ENCODE data around the gene SPINT2. TPM values are rescaled to one million over a fixed set of nuclear protein-coding genes. Genes with fewer than 3 reads are reported as not detected.

The SPINT2 gene
- total RNA-seq, 4 donors from 2014 or later = 396 to 1,376 (median 946) TPM

GRCh38 chr19:38233740-38234251 lies 30.6 kb upstream of the SPINT2 start:
- Histone ChIP-seq H3K27ac (no peak overlapping the region), H3K4me1 (peaks cover 6% of the 10 kb centered on the region in 4 donors), H3K4me3 (no peak overlapping the region), H3K9me3 (no peaks in the 10 kb centered on the region), H3K27me3 (peaks cover 48% of the 10 kb centered on the region), H3K36me3 (no peaks in the 10 kb centered on the region)
- intact Hi-C loops (cut with DNase I; ENCODE audit: low total_unique reads) = no loop called here
- WGBS, 2 donors (ENCODE audit: low coverage in 1 of 2) = 24% methylated on average over 7 of the region's 7 CpGs; no CpG with 5 or more reads in 1 of the 2 donors
- DNase-seq = peak; percentile 88
- in situ Hi-C loops (cut with MboI; ENCODE audit: low pct_ligation_motif_present in 1 of 4, low pct_unique_long_range_greater_than_20kb in 1 of 4, low sequenced_read_pairs in 3 of 4) = loop anchor here in 1 of 4 donors (25.0 kb wide), 1 partner anchor 346 kb away; no protein-coding TSS in a partner anchor
- TF ChIP-seq EP300 (IDR thresholded peaks at IDR 0.05; ENCODE audit: low read depth) (no peak), POLR2A (IDR thresholded peaks at IDR 0.05) (no peak), POLR2AphosphoS5 (IDR thresholded peaks at IDR 0.05) (no peak), CTCF (IDR thresholded peaks at IDR 0.05) (peak; percentile 77 to 88 (median 82))

GRCh38 chr19:38234615-38235014 lies 29.8 kb upstream of the SPINT2 start:
- in situ Hi-C loops (cut with MboI; ENCODE audit: low pct_ligation_motif_present in 1 of 4, low pct_unique_long_range_greater_than_20kb in 1 of 4, low sequenced_read_pairs in 3 of 4) = loop anchor here in 1 of 4 donors (25.0 kb wide), 1 partner anchor 347 kb away; no protein-coding TSS in a partner anchor
- Histone ChIP-seq H3K9me3 (no peaks in the 10 kb centered on the region), H3K36me3 (no peaks in the 10 kb centered on the region), H3K27me3 (peaks cover 40% of the 10 kb centered on the region), H3K4me3 (no peak overlapping the region), H3K27ac (no peak overlapping the region), H3K4me1 (no peaks in the 10 kb centered on the region)
- intact Hi-C loops (cut with DNase I; ENCODE audit: low total_unique reads) = no loop called here
- TF ChIP-seq POLR2A (IDR thresholded peaks at IDR 0.05) (no peak), CTCF (IDR thresholded peaks at IDR 0.05) (no peak), EP300 (IDR thresholded peaks at IDR 0.05; ENCODE audit: low read depth) (no peak), POLR2AphosphoS5 (IDR thresholded peaks at IDR 0.05) (no peak)
- no peak for DNase-seq
- 79 to 95% methylated on average over 2 to 4 of the region's 4 CpGs for WGBS, 2 donors (ENCODE audit: low coverage in 1 of 2)

GRCh38 chr19:38239816-38240215 lies 24.6 kb upstream of the SPINT2 start:
- no peak overlapping the region for H3K4me3 ChIP-seq
- DNase-seq = no peak
- peaks cover 4% of the 10 kb centered on the region for H3K27me3 ChIP-seq
- H3K36me3 ChIP-seq = no peaks in the 10 kb centered on the region
- H3K4me1 ChIP-seq = peaks cover under 1 to 15% (median 4%) of the 10 kb centered on the region in 4 donors
- 59 to 63% methylated on average over 7 to 8 of the region's 8 CpGs for WGBS, 2 donors (ENCODE audit: low coverage in 1 of 2)
- intact Hi-C loops (cut with DNase I; ENCODE audit: low total_unique reads) = no loop called here
- TF ChIP-seq CTCF (IDR thresholded peaks at IDR 0.05) (no peak), POLR2AphosphoS5 (IDR thresholded peaks at IDR 0.05) (no peak), EP300 (IDR thresholded peaks at IDR 0.05; ENCODE audit: low read depth) (no peak), POLR2A (IDR thresholded peaks at IDR 0.05) (no peak)
- H3K27ac ChIP-seq = no peak overlapping the region
- in situ Hi-C loops (cut with MboI; ENCODE audit: low pct_ligation_motif_present in 1 of 4, low pct_unique_long_range_greater_than_20kb in 1 of 4, low sequenced_read_pairs in 3 of 4) = loop anchor here (5.0 to 25.0 kb wide), 3 partner anchors 85 to 353 kb away; no protein-coding TSS in a partner anchor
- H3K9me3 ChIP-seq = no peaks in the 10 kb centered on the region

GRCh38 chr19:38243279-38243673 lies 21.1 kb upstream of the SPINT2 start:
- Histone ChIP-seq H3K4me3 (peak overlapping the region in 3 of 4 donors; percentile 10 to 45 (median 25)), H3K4me1 (peaks cover 7 to 43% (median 17%) of the 10 kb centered on the region in 4 donors), H3K27ac (peak overlapping the region in 1 of 4 donors; percentile 21), H3K36me3 (no peaks in the 10 kb centered on the region), H3K9me3 (no peaks in the 10 kb centered on the region), H3K27me3 (no peaks in the 10 kb centered on the region)
- DNase-seq = no peak
- no peak for TF ChIP-seq CTCF (IDR thresholded peaks at IDR 0.05)
- no peak for TF ChIP-seq POLR2AphosphoS5 (IDR thresholded peaks at IDR 0.05)
- TF ChIP-seq POLR2A (IDR thresholded peaks at IDR 0.05) = no peak
- no peak for TF ChIP-seq EP300 (IDR thresholded peaks at IDR 0.05; ENCODE audit: low read depth)
- intact Hi-C loops (cut with DNase I; ENCODE audit: low total_unique reads) (loop anchor here (2.0 kb wide), 1 partner anchor 90 kb away; no protein-coding TSS in a partner anchor), in situ Hi-C loops (cut with MboI; ENCODE audit: low pct_ligation_motif_present in 1 of 4, low pct_unique_long_range_greater_than_20kb in 1 of 4, low sequenced_read_pairs in 3 of 4) (loop anchor here (5.0 to 25.0 kb wide), 3 partner anchors 82 to 356 kb away; no protein-coding TSS in a partner anchor)
- WGBS, 2 donors (ENCODE audit: low coverage in 1 of 2) = 51 to 58% methylated on average over 11 to 15 of the region's 15 CpGs
